Liver (tissue), 9 donors: ENCODE measurements around the gene TSHZ3. TPM values are rescaled to one million over a fixed set of nuclear protein-coding genes. Genes with fewer than 3 reads are reported as not detected.
A peak's percentile ranks its signal among the peaks of the same experiment; 100 is the strongest.

Experiments
- DNase-seq: peaks from one replicate; pipeline ENCODE4 v3.0.0-alpha.2; 2017; ENCODE audit warnings: low spot score
- H3K27ac ChIP-seq, 2 donors: one replicate each; pipeline ENCODE4 v1.7.0; 2013; ENCODE audit warnings: inconsistent platforms in 2 of 2, low read length in 2 of 2, control low read depth in 1 of 2, low read depth in 1 of 2, mild to moderate bottlenecking in 1 of 2
- H3K27me3 ChIP-seq, 4 donors: one replicate each; pipeline versions ENCODE4 v1.6.1 to v1.7.0; 2013; ENCODE audit warnings: low read length in 3 of 4, inconsistent platforms in 1 of 4, mild to moderate bottlenecking in 1 of 4, moderate library complexity in 1 of 4; ENCODE audit not compliant: control insufficient read depth in 4 of 4, insufficient read depth in 4 of 4
- H3K36me3 ChIP-seq, 4 donors: one replicate each; pipeline versions ENCODE4 v1.6.1 to v1.7.0; 2013; ENCODE audit warnings: low read length in 3 of 4, mild to moderate bottlenecking in 3 of 4, low read depth in 1 of 4, moderate library complexity in 1 of 4; ENCODE audit not compliant: control insufficient read depth in 4 of 4, insufficient read depth in 3 of 4
- H3K4me1 ChIP-seq, 4 donors: one replicate each; pipeline versions ENCODE4 v1.6.1 to v1.7.0; 2013; ENCODE audit warnings: low read length in 3 of 4, mild to moderate bottlenecking in 3 of 4, moderate library complexity in 1 of 4; ENCODE audit not compliant: control insufficient read depth in 4 of 4, insufficient read depth in 4 of 4
- H3K4me3 ChIP-seq, 3 donors: one replicate each; pipeline versions ENCODE4 v1.6.1 to v1.7.0; 2013; ENCODE audit warnings: low read length in 3 of 3, control low read depth in 1 of 3, low read depth in 1 of 3, mild to moderate bottlenecking in 1 of 3
- H3K9ac ChIP-seq, 2 donors: one replicate each; pipeline ENCODE4 v1.7.0; 2013; ENCODE audit warnings: low read length in 2 of 2, mild to moderate bottlenecking in 2 of 2, moderate library complexity in 2 of 2, control low read depth in 1 of 2, low read depth in 1 of 2
- H3K9me3 ChIP-seq, 4 donors: one replicate each; pipeline versions ENCODE4 v1.6.1 to v1.7.0; 2013; ENCODE audit warnings: low read length in 3 of 4; ENCODE audit not compliant: control insufficient read depth in 4 of 4
- ATF3 ChIP-seq: IDR thresholded peaks from 2 replicates; pipeline ENCODE4 v1.6.1; 2016; ENCODE audit warnings: antibody characterized with exemption
- CTCF ChIP-seq: fragments of 150-350 bp; IDR thresholded peaks from 2 replicates; pipeline ENCODE4 v1.5.1; 2017; ENCODE audit warnings: improper control_type of control experiment, low read depth, low read length; ENCODE audit not compliant: missing input control
- FOXA1 ChIP-seq: IDR thresholded peaks from 2 replicates; pipeline ENCODE4 v1.6.1; 2016; ENCODE audit warnings: antibody characterized with exemption
- FOXA2 ChIP-seq: IDR thresholded peaks from 2 replicates; pipeline ENCODE4 v1.6.1; 2016; ENCODE audit warnings: antibody characterized with exemption
- GABPA ChIP-seq, 2 donors: IDR thresholded peaks in 1 of 2; conservative IDR thresholded peaks in 1 of 2; 2 replicates each; pipeline ENCODE4 v1.6.1; 2016; ENCODE audit warnings: antibody characterized with exemption in 2 of 2, mild to moderate bottlenecking in 1 of 2, moderate library complexity in 1 of 2
- HNF4A ChIP-seq, 2 donors: conservative IDR thresholded peaks; 2 replicates each; pipeline ENCODE4 v1.6.1; 2016; ENCODE audit warnings: antibody characterized with exemption in 2 of 2, mild to moderate bottlenecking in 2 of 2
- HNF4G ChIP-seq: IDR thresholded peaks from 2 replicates; pipeline ENCODE4 v1.6.1; 2016; ENCODE audit warnings: antibody characterized with exemption
- JUND ChIP-seq, 2 donors: IDR thresholded peaks; 2 replicates each; pipeline ENCODE4 v1.6.1; 2016; ENCODE audit warnings: antibody characterized with exemption in 2 of 2
- MAX ChIP-seq: IDR thresholded peaks from 2 replicates; pipeline ENCODE4 v1.6.1; 2016; ENCODE audit warnings: antibody characterized with exemption
- NR2F2 ChIP-seq: IDR thresholded peaks from 2 replicates; pipeline ENCODE4 v1.6.1; 2016; ENCODE audit warnings: antibody characterized with exemption
- RAD21 ChIP-seq, 2 donors: IDR thresholded peaks; 2 replicates each; pipeline ENCODE4 v1.6.1; 2016; ENCODE audit warnings: antibody characterized with exemption in 2 of 2, mild to moderate bottlenecking in 2 of 2
- REST ChIP-seq: IDR thresholded peaks from 2 replicates; pipeline ENCODE4 v1.6.1; 2016; ENCODE audit warnings: antibody characterized with exemption, mild to moderate bottlenecking
- RXRA ChIP-seq, 2 donors: IDR thresholded peaks; 2 replicates each; pipeline ENCODE4 v1.6.1; 2017 to 2018; ENCODE audit warnings: antibody characterized with exemption in 2 of 2, mild to moderate bottlenecking in 1 of 2
- SP1 ChIP-seq: IDR thresholded peaks from 2 replicates; pipeline ENCODE4 v1.6.1; 2018; ENCODE audit warnings: antibody characterized with exemption, mild to moderate bottlenecking
- TAF1 ChIP-seq: conservative IDR thresholded peaks from 2 replicates; pipeline ENCODE4 v1.6.1; 2016; ENCODE audit warnings: antibody characterized with exemption, mild to moderate bottlenecking
- YY1 ChIP-seq: IDR thresholded peaks from 2 replicates; pipeline ENCODE4 v1.6.1; 2016; ENCODE audit warnings: antibody characterized with exemption, mild to moderate bottlenecking
- ZBTB33 ChIP-seq: IDR thresholded peaks from 2 replicates; pipeline ENCODE4 v1.6.1; 2016; ENCODE audit warnings: antibody characterized with exemption
- WGBS: extraction: QIAGEN DNeasy Blood & Tissue Kit; methylation state at CpG from one replicate; pipeline ENCODE4 v1.1.7; 2013; 5-methylcytosine and 5-hydroxymethylcytosine counted together
- polyA plus RNA-seq, 2 donors: library from polyadenylated mRNA; stranded (reverse) in 1 of 2; unstranded in 1 of 2; fragments of 200-250 nt in 1 of 2; fragments of >200 nt in 1 of 2; fragmentation: Nextera tagmentation in 1 of 2; extraction: Ambion mirVana in 1 of 2; gene quantifications; one replicate each; pipeline versions ENCODE4 v1.2.1 to v1.2.3, GENCODE V29; 2013 to 2015
- total RNA-seq, 2 donors: library from RNA; depleted of rRNA; stranded (reverse); fragments of >200 nt; gene quantifications; one replicate each; pipeline ENCODE4 v1.2.3, GENCODE V29; 2014
- donor health status: healthy.
- donor health status: healthy.
- donor health status: healthy.
- donor health status: healthy.
- donor health status: healthy.

TSHZ3 gene
- total and polyA plus RNA-seq, 4 donors, result 0.42 to 3.3 (median 0.68) TPM

- H3K9ac ChIP-seq, result no peak overlapping the region
- no peak for TF ChIP-seq HNF4A (conservative IDR thresholded peaks at IDR 0.05)
- no peak for TF ChIP-seq FOXA2
- peak; percentile 34 for TF ChIP-seq CTCF
- TF ChIP-seq HNF4G, result no peak
- no peak for TF ChIP-seq YY1
- TF ChIP-seq TAF1, result no peak
- no peak for TF ChIP-seq ZBTB33
- TF ChIP-seq ATF3, result no peak
- peak; percentile 53 for TF ChIP-seq NR2F2
- no peak for TF ChIP-seq FOXA1
- TF ChIP-seq MAX, result no peak
- peak; percentile 46 to 70 for TF ChIP-seq RAD21 (IDR thresholded peaks at IDR 0.05)
- no peak for TF ChIP-seq JUND (IDR thresholded peaks at IDR 0.05)
- no peak for TF ChIP-seq RXRA (IDR thresholded peaks at IDR 0.05)
- peaks cover 0 to 3% (median 0%) of the 10 kb centered on the region in 4 donors for H3K4me1 ChIP-seq
- WGBS, result 35% methylated on average over 10 of the region's 10 CpGs
- no peak overlapping the region for H3K4me3 ChIP-seq
- H3K36me3 ChIP-seq, result no peaks in the 10 kb centered on the region
- H3K27ac ChIP-seq, result no peak overlapping the region
- no peaks in the 10 kb centered on the region for H3K9me3 ChIP-seq
- H3K27me3 ChIP-seq, result peaks cover 0 to 7% (median 0%) of the 10 kb centered on the region in 4 donors
- DNase-seq, result no peak
These were observed 11.0 kb downstream of the TSHZ3 start for GRCh38 chr19:31338069-31338776.

- H3K9ac ChIP-seq, result no peak overlapping the region
- H3K4me1 ChIP-seq, result peaks cover 0 to 3% (median 0%) of the 10 kb centered on the region in 4 donors
- H3K4me3 ChIP-seq, result no peak overlapping the region
- TF ChIP-seq TAF1, result no peak
- TF ChIP-seq REST, result no peak
- no peak for TF ChIP-seq ZBTB33
- no peak for TF ChIP-seq SP1
- TF ChIP-seq HNF4A (conservative IDR thresholded peaks at IDR 0.05), result no peak
- TF ChIP-seq RXRA (IDR thresholded peaks at IDR 0.05), result no peak
- TF ChIP-seq JUND (IDR thresholded peaks at IDR 0.05), result no peak
- TF ChIP-seq FOXA1, result no peak
- TF ChIP-seq GABPA (IDR thresholded peaks at IDR 0.05 in 1 of 2, conservative IDR thresholded peaks at IDR 0.05 in 1 of 2), result no peak
- no peak for TF ChIP-seq HNF4G
- TF ChIP-seq ATF3, result no peak
- no peak for TF ChIP-seq YY1
- TF ChIP-seq FOXA2, result no peak
- no peak for TF ChIP-seq MAX
- H3K36me3 ChIP-seq, result no peaks in the 10 kb centered on the region
- WGBS, result 69% methylated on average over 7 of the region's 7 CpGs
- H3K9me3 ChIP-seq, result no peaks in the 10 kb centered on the region
- no peak for DNase-seq
- peaks cover 0 to 7% (median 0%) of the 10 kb centered on the region in 4 donors for H3K27me3 ChIP-seq
- H3K27ac ChIP-seq, result no peak overlapping the region
These were observed 12.0 kb downstream of the TSHZ3 start for GRCh38 chr19:31337008-31337914.
